Trophoblast cell (in vitro differentiated cells and primary cell): ENCODE data around the gene MYO5B.

Experiments used
- DNase-seq, 2 donors: peaks; one replicate each; pipeline ENCODE4 v3.0.0-alpha.2; 2016
- H2AFZ ChIP-seq: 2 replicates; pipeline ENCODE4 v1.6.1; 2013; ENCODE audit warnings: low read length, moderate library complexity, mild to moderate bottlenecking; ENCODE audit not compliant: insufficient read depth, poor library complexity
- H2AK5ac ChIP-seq: 2 replicates; pipeline ENCODE4 v1.6.1; 2013; ENCODE audit warnings: mild to moderate bottlenecking, low read length
- H2BK120ac ChIP-seq: 2 replicates; pipeline ENCODE4 v1.6.1; 2013; ENCODE audit warnings: low read length, mild to moderate bottlenecking, moderate library complexity; ENCODE audit not compliant: insufficient read depth, poor library complexity
- H2BK12ac ChIP-seq: 2 replicates; pipeline ENCODE4 v1.6.1; 2013; ENCODE audit warnings: mild to moderate bottlenecking, low read length, moderate library complexity
- H2BK5ac ChIP-seq: 2 replicates; pipeline ENCODE4 v1.6.1; 2013; ENCODE audit warnings: low read length, low read depth, moderate library complexity, mild to moderate bottlenecking; ENCODE audit not compliant: poor library complexity
- H3K14ac ChIP-seq: 2 replicates; pipeline ENCODE4 v1.6.1; 2013; ENCODE audit warnings: mild to moderate bottlenecking, low read length
- H3K18ac ChIP-seq: 2 replicates; pipeline ENCODE4 v1.6.1; 2013; ENCODE audit warnings: mild to moderate bottlenecking, low read length
- H3K23ac ChIP-seq: 2 replicates; pipeline ENCODE4 v1.6.1; 2013; ENCODE audit warnings: low read length
- H3K27ac ChIP-seq: 2 replicates; pipeline ENCODE4 v1.5.1; 2013; ENCODE audit warnings: low read depth, mild to moderate bottlenecking, inconsistent platforms, low read length, moderate library complexity
- H3K27me3 ChIP-seq: 2 replicates; pipeline ENCODE4 v1.6.1; 2013; ENCODE audit warnings: inconsistent platforms, mild to moderate bottlenecking, low read length, moderate library complexity; ENCODE audit not compliant: insufficient read depth
- H3K36me3 ChIP-seq, 2 experiments: 1 replicate in 1 of 2; 2 replicates in 1 of 2; pipeline ENCODE4 v1.6.1; 2013; ENCODE audit warnings: low read length in 2 of 2, mild to moderate bottlenecking in 2 of 2, moderate library complexity in 1 of 2; ENCODE audit not compliant: insufficient read depth in 2 of 2, control insufficient read depth in 1 of 2
- H3K4ac ChIP-seq: 2 replicates; pipeline ENCODE4 v1.6.1; 2013; ENCODE audit warnings: low read depth, mild to moderate bottlenecking, low read length, moderate library complexity
- H3K4me1 ChIP-seq, 2 experiments: 1 replicate in 1 of 2; 2 replicates in 1 of 2; pipeline ENCODE4 v1.6.1; 2013; ENCODE audit warnings: low read length in 2 of 2, mild to moderate bottlenecking in 2 of 2, moderate library complexity in 1 of 2; ENCODE audit not compliant: insufficient read depth in 2 of 2, control insufficient read depth in 1 of 2
- H3K4me2 ChIP-seq: 2 replicates; pipeline ENCODE4 v1.6.1; 2013; ENCODE audit warnings: inconsistent platforms, mild to moderate bottlenecking, low read length, moderate library complexity
- H3K4me3 ChIP-seq: 2 replicates; pipeline ENCODE4 v1.5.1; 2013; ENCODE audit warnings: mild to moderate bottlenecking, low read depth, low read length, inconsistent platforms
- H3K79me1 ChIP-seq: one replicate; pipeline ENCODE4 v1.6.1; 2013; ENCODE audit warnings: low read length
- H3K79me2 ChIP-seq: 2 replicates; pipeline ENCODE4 v1.6.1; 2013; ENCODE audit warnings: low read length, mild to moderate bottlenecking; ENCODE audit not compliant: control insufficient read depth, insufficient read depth, poor library complexity
- H3K9ac ChIP-seq: 2 replicates; pipeline ENCODE4 v1.6.1; 2013; ENCODE audit warnings: mild to moderate bottlenecking, low read length
- H3K9me3 ChIP-seq: 2 replicates; pipeline ENCODE4 v1.6.1; 2013; ENCODE audit warnings: low read depth, mild to moderate bottlenecking, control low read depth, inconsistent platforms, low read length; ENCODE audit not compliant: insufficient read depth
- H4K12ac ChIP-seq: 2 replicates; pipeline ENCODE4 v1.6.1; 2013; ENCODE audit warnings: low read depth, mild to moderate bottlenecking, low read length, moderate library complexity
- H4K8ac ChIP-seq: 2 replicates; pipeline ENCODE4 v1.6.1; 2013; ENCODE audit warnings: low read depth, mild to moderate bottlenecking, low read length, moderate library complexity
- H4K91ac ChIP-seq: one replicate; pipeline ENCODE4 v1.6.1; 2013; ENCODE audit warnings: low read depth, mild to moderate bottlenecking, low read length, moderate library complexity
- WGBS: extraction: QIAGEN DNeasy Blood & Tissue Kit; methylation state at CpG from one replicate; pipeline ENCODE4 v1.1.7; 2013; ENCODE audit warnings: missing lambda C conversion rate; ENCODE audit not compliant: insufficient read length, insufficient coverage; ENCODE audit errors: extremely low coverage; 5-methylcytosine and 5-hydroxymethylcytosine counted together

Gene MYO5B

GRCh38 chr18:49971462-49971861 lies 223.5 kb downstream of the MYO5B start:
- H3K23ac ChIP-seq, result no peak overlapping the region
- H4K8ac ChIP-seq, result no peak overlapping the region
- no peaks in the 10 kb centered on the region for H3K4me1 ChIP-seq
- no peak overlapping the region for H3K18ac ChIP-seq
- no peak overlapping the region for H3K9ac ChIP-seq
- no peak overlapping the region for H2BK12ac ChIP-seq
- no peak overlapping the region for H3K4ac ChIP-seq
- no peak overlapping the region for H4K12ac ChIP-seq
- H3K27me3 ChIP-seq, result no peaks in the 10 kb centered on the region
- no peak overlapping the region for H2AFZ ChIP-seq
- no peak overlapping the region for H3K4me3 ChIP-seq
- no peaks in the 10 kb centered on the region for H3K79me2 ChIP-seq
- no peak overlapping the region for H2BK5ac ChIP-seq
- peaks cover 2 to 3% of the 10 kb centered on the region in 2 experiments for H3K36me3 ChIP-seq
- no peaks in the 10 kb centered on the region for H3K9me3 ChIP-seq
- no peak overlapping the region for H3K27ac ChIP-seq
- H3K14ac ChIP-seq, result no peak overlapping the region
- no peak overlapping the region for H3K4me2 ChIP-seq
- WGBS, result no CpG with 5 or more reads among the region's 1 CpG
- no peak overlapping the region for H2BK120ac ChIP-seq
- no peak overlapping the region for H2AK5ac ChIP-seq
- H3K79me1 ChIP-seq, result no peaks in the 10 kb centered on the region
- no peak overlapping the region for H4K91ac ChIP-seq
- peak; percentile 9 to 55 for DNase-seq

GRCh38 chr18:49970319-49970718 lies 224.6 kb downstream of the MYO5B start:
- Histone ChIP-seq H4K12ac (no peak overlapping the region), H3K79me2 (no peaks in the 10 kb centered on the region), H3K9me3 (no peaks in the 10 kb centered on the region), H3K18ac (no peak overlapping the region), H3K27ac (no peak overlapping the region), H3K36me3 (peaks cover 2 to 3% of the 10 kb centered on the region in 2 experiments), H2BK5ac (no peak overlapping the region), H3K4me2 (no peak overlapping the region), H2BK12ac (no peak overlapping the region), H3K4me3 (no peak overlapping the region), H3K14ac (no peak overlapping the region), H2BK120ac (no peak overlapping the region), H3K27me3 (no peaks in the 10 kb centered on the region), H3K23ac (no peak overlapping the region), H3K9ac (no peak overlapping the region), H3K4me1 (no peaks in the 10 kb centered on the region), H3K4ac (no peak overlapping the region), H3K79me1 (no peaks in the 10 kb centered on the region), H4K8ac (no peak overlapping the region), H2AK5ac (no peak overlapping the region), H4K91ac (no peak overlapping the region), H2AFZ (no peak overlapping the region)
- WGBS, result no CpG with 5 or more reads among the region's 4 CpGs
- DNase-seq, result no peak

GRCh38 chr18:49968644-49969309 lies 226.2 kb downstream of the MYO5B start:
- Histone ChIP-seq H4K12ac (no peak overlapping the region), H2BK120ac (no peak overlapping the region), H2AFZ (no peak overlapping the region), H3K4me1 (no peaks in the 10 kb centered on the region), H3K79me1 (no peaks in the 10 kb centered on the region), H3K4me2 (no peak overlapping the region), H3K79me2 (no peaks in the 10 kb centered on the region), H3K36me3 (no peaks in the 10 kb centered on the region), H2AK5ac (no peak overlapping the region), H3K9me3 (no peaks in the 10 kb centered on the region), H3K9ac (no peak overlapping the region), H3K4ac (no peak overlapping the region), H4K8ac (no peak overlapping the region), H3K18ac (no peak overlapping the region), H3K27me3 (no peaks in the 10 kb centered on the region), H3K14ac (no peak overlapping the region), H4K91ac (no peak overlapping the region), H2BK5ac (no peak overlapping the region), H3K4me3 (no peak overlapping the region), H3K23ac (no peak overlapping the region), H3K27ac (no peak overlapping the region), H2BK12ac (no peak overlapping the region)
- WGBS, result no CpG with 5 or more reads among the region's 5 CpGs
- no peak for DNase-seq

- no peak overlapping the region for H3K18ac ChIP-seq
- H2AFZ ChIP-seq, result no peak overlapping the region
- H3K4me1 ChIP-seq, result no peaks in the 10 kb centered on the region
- no peak overlapping the region for H4K8ac ChIP-seq
- H4K91ac ChIP-seq, result no peak overlapping the region
- no peak overlapping the region for H3K23ac ChIP-seq
- no peaks in the 10 kb centered on the region for H3K79me1 ChIP-seq
- H3K4me2 ChIP-seq, result no peak overlapping the region
- H3K27ac ChIP-seq, result no peak overlapping the region
- no peaks in the 10 kb centered on the region for H3K9me3 ChIP-seq
- H2BK120ac ChIP-seq, result no peak overlapping the region
- no peak overlapping the region for H2AK5ac ChIP-seq
- no peaks in the 10 kb centered on the region for H3K79me2 ChIP-seq
- H3K14ac ChIP-seq, result no peak overlapping the region
- H2BK12ac ChIP-seq, result no peak overlapping the region
- H3K27me3 ChIP-seq, result no peaks in the 10 kb centered on the region
- no CpG with 5 or more reads among the region's 7 CpGs for WGBS
- no peaks in the 10 kb centered on the region for H3K36me3 ChIP-seq
- H4K12ac ChIP-seq, result no peak overlapping the region
- no peak overlapping the region for H3K9ac ChIP-seq
- no peak overlapping the region for H3K4ac ChIP-seq
- DNase-seq, result no peak
- no peak overlapping the region for H2BK5ac ChIP-seq
- no peak overlapping the region for H3K4me3 ChIP-seq
Observed at GRCh38 chr18:49967636-49968313, 227.2 kb downstream of the MYO5B start.
